ENCODE data around the gene SCN5A.

SCN5A gene

GRCh38 chr3:38620236-38620635 lies 29.3 kb downstream of the SCN5A start:
- no peak for DNase-seq

DNA sequence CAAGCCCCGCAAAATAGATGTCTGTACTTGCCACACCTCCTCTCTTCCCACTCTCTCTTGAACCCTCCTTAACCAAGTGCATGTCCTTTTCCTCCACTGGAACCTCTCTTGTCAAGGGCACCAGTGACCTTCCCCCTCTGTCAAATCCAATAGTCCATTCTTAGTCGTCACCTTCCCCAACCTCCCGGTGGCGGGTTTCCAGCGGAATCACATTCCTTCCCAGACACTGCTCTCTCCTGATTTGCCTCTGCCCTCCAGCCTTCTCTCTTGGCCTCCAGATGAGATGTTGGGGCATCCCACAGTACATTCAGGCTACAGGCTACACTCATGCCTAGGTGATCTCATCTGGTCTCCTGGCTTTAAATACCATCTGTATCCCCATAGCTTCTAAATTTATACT lies 31.1 kb downstream of the SCN5A start:
- DNase-seq = no peak

GRCh38 chr3:38617586-38617985 lies 31.9 kb downstream of the SCN5A start:
- DNase-seq = no peak

GRCh38 chr3:38617137-38617536 lies 32.4 kb downstream of the SCN5A start:
- no peak for DNase-seq

DNA sequence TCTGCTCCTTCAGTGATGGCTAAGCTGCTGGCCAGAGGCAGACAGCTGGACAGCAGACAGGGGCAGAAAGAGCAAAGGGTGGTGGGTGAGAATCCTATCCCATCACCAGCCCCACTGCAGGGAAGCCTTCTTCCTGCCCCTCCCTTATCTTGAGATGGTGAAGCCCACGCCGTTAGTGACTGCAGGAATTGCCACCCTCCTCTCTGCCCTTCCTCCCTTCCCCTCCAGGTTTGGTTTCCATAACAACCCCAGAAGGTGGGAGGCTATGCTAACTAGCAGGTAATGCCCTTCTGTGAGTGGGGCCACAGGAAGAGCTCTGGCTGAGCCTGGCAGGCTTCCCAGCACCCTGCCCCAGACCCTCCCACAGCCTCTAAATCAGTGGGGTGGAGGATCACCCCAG lies 32.8 kb downstream of the SCN5A start:
- no peak for DNase-seq

- DNase-seq = no peak
Observed at GRCh38 chr3:38616111-38616510, 33.4 kb downstream of the SCN5A start.

- DNase-seq = no peak
Observed at GRCh38 chr3:38614651-38615352, 34.7 kb downstream of the SCN5A start.

DNA sequence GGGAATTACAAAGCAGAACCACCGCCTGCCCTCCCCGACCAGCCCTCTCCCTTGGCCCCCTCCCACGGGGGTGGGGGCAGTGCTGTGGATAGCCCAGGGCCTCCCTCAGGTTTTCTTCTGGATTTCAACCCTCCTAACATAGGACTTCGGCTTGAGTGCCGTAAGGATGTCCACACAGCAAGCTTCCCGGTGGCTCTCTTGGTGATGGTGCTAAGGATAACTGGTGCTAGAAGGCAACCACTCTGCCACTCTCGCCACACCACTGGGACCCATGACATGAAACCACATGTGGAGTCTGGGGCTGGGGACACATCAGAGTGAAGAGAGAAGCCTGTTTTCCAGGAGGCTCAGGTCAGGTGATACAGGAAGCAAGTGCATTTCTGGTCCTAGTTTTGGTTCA lies 35.4 kb downstream of the SCN5A start:
- no peak for DNase-seq

DNA sequence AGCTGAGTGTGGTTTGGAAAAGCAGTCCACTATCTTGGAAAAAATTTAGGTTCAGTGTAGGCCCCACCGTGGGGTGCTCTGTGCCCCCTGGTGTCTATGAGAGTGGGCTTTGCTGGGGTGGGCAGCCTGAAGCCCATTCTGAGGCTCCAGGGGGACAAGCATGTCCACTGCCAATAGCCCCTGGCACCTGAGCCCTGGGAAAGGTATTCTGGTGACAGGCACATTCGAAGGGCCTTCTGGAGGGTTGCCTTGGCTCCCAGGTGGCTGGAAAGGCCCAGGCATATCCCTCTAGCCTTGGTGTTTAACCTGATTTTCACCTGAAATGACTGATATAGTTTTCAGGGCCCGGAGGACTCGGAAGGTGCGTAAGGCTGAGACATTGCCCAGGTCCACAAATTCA lies 36.1 kb downstream of the SCN5A start:
- no peak for DNase-seq

DNA sequence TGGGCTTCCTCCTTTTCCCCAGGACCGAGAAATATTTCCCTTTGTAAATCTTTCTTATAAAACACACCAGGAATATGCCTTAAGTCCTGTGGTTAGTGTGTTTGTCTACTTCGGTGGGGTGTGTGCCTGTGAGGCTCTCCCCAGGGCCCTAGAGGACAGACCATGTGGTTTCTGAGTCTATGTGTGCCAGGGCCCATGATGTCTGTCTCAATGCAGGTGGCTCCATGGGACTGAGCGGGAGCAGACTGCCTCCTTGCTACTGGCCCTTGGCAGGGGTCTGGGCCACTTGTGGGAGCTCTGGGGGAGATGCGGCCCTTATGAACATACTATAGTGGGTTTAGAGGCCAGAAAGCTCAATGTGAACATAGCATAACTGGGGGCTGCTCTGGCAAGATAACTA lies 37.6 kb downstream of the SCN5A start:
- no peak for DNase-seq

- no peak for DNase-seq
Observed at GRCh38 chr3:38610934-38611333, 38.6 kb downstream of the SCN5A start.

- no peak for DNase-seq
Observed at GRCh38 chr3:38610436-38610835, 39.1 kb downstream of the SCN5A start.

GRCh38 chr3:38609386-38610111 lies 39.9 kb downstream of the SCN5A start:
- no peak for DNase-seq

- DNase-seq = no peak
Observed at GRCh38 chr3:38608961-38609360, 40.5 kb downstream of the SCN5A start.

GRCh38 chr3:38608086-38608775 lies 41.3 kb downstream of the SCN5A start:
- DNase-seq = no peak

DNA sequence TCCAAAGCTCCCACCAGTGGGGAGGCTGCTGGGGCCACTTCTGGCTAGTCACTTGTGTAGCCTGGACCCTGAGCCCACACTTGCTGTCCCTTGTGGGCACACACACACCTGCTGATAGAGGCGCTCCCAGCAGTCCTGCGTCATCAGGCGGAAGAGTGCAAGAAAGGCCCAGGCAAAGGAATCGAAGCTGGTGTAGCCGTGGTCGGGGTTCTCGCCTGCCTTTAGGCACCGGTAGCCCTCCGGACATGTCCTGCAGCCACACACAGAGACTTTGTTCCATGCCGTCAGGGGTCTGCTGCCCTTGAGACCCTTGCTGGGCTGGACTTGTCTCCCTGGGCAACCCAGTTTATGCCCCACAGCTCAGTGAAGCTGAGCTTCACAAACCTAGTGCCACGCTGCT lies 42.9 kb downstream of the SCN5A start:
- no peak for DNase-seq

DNA sequence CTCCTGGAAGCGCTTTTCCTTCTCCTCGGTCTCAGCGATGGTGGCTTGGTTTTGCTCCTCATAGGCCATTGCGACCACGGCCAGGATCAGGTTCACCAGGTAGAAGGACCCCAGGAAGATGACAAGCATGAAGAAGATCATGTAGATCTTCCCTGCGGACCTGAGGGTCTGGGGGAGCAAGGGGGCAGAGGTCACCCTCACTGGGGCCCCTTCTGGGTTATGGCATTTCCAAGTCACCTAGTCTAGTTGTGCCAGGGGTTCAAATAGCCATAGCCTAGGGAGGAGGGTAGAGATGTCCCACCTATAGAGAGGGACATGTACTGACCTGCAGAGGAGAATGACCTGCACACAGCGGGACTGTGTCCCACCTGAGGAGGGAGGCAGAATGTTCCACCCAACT lies 43.5 kb downstream of the SCN5A start:
- DNase-seq = no peak

DNA sequence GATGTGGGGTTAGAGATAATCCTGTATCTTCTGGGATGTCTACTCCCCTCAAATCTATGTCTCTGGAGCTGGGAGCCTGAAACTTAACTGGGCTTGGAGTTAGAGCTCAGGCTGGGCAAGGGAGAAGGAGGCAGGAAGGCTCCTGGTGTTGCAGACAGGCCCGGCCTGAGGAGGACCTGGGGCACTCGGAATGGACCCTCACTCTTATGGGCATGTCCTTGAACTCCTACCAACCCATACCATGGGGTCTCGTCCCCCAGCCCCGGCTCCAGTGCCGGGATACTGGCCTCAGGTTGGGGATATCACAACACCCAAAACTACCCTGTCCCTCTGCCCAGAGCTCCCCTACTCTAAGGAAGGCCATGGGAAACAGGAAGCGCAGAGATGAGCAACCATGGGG lies 45.2 kb downstream of the SCN5A start:
- no peak for DNase-seq

DNA sequence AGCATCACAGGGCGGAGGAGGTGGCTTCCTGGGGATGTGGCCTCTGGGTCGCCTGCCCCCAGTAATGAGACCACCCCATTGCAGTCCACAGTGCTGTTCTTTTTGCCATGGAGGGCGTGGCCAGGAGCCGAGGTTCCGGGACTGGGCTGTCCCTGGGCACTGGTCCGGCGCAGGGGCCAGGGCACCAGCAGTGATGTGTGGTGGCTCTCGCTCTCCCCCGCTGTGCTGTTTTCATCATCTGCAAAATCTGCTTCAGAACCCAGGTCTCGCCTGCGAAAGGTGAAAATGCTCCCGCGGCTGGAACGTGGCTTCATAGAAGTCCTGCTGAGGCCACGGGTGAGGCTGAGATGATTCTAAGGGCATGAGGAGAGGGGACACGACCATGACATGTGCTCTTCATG lies 45.8 kb downstream of the SCN5A start:
- DNase-seq = no peak

DNA sequence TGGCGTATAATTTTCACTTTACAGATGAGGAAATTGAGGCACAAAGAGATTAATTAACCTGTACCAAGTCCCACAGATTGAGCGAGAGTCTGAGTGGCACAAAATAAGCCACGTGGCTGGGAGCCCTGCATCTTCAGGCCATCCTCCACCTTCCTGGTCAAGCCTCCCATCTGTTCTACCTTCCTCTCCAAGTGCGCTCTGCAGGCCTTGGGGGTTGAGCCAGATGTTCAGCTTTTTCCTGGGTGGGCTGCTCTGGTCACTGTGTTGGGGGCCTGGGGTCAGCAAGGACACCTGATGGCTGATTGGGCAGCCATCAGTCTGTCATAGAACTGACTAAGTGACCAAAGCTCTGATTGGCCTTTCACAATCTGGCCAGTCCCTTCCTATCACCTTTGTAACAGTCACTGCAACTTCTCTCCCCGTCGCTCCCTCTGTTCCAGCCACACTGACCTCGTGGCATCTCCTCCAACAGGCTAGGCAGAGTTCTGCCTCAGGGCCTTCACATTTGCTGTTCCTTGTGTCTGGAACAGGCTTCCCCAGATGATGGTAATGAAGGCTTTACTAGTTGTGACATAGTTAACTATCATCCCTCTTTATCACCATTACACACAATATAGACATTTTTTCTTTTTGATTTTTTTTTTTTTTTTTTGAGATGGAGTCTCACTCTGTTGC lies 46.8 kb downstream of the SCN5A start:
- no peak for DNase-seq

GRCh38 chr3:38601956-38602550 lies 47.4 kb downstream of the SCN5A start:
- DNase-seq = no peak

- no peak for DNase-seq
Observed at GRCh38 chr3:38600551-38600950, 48.9 kb downstream of the SCN5A start.

DNA sequence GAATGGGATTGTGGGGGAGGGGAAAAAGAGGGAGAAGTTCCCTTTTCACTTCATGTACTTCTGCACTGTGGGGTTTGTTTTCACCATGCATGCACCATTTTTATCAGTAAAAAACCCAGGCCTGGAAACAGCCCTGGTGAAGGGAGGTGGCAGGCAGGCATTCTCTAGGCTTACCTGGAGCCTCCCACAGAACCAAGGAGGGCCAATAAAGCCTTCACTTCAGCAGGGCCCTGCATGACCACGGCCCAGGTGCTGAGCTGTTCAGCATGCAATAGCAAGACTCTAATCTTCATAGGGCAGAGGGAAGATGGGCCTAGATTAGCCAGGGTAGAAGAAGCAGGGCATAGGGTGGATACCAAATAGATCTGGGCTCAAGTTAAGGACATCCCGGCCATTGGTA lies 49.6 kb downstream of the SCN5A start:
- DNase-seq = no peak
